Heart left ventricle (tissue), 13 donors: ENCODE data around the gene IGF2BP3.

ENCODE experiments used
- CTCF ChIP-seq, 12 donors: fragments of 200-600 bp; sonication (generic) in 4 of 12; IDR thresholded peaks; one replicate each; pipeline versions ENCODE4 v1.5.0 to v1.8.0; 2018 to 2022; ENCODE audit warnings: antibody characterized with exemption in 12 of 12, mild to moderate bottlenecking in 5 of 12
- POLR2A ChIP-seq, 2 donors: fragments of 450-650 bp; IDR thresholded peaks; one replicate each; pipeline ENCODE4 v1.6.1; 2017; ENCODE audit warnings: antibody characterized with exemption in 2 of 2, mild to moderate bottlenecking in 2 of 2, moderate library complexity in 2 of 2
- donor health status: ischemic (EF 13 %, LVEDD 7.1; RV severe dilation, severe dysfunction).
- donor health status: DM: no; HTN: yes; CAD: no.
- donor health status: DM: no; HTN: no; CAD: no.
- donor health status: ischemic (EF 25% LVEDD 6.9; RV normal size, moderate dysfunction).
- donor health status: ischemic (EF 25% LVEDD 5.7; RV mildly dilated, moderate dysfunction).
- donor health status: ischemic (EF 35%, LVEDD 5.7; RV mildly dilated, moderate dysfunction).
- donor health status: nonischemic (EF 11% LVEDD 7.7; RV severe dilation, severe dysfunction).
- donor health status: DM: yes; HTN: yes; CAD: no.
- donor health status: PGD.
- donor health status: ischemic (EF 29% LVEDD 5.4; RV normal size, mild dysfunction).
- donor health status: nonischemic (EF 23%, LVEDD 6.1; RV moderate dilation, normal function).

GRCh38 chr7:23445326-23445725 lies 25.0 kb downstream of the IGF2BP3 start:
- TF ChIP-seq CTCF (IDR thresholded peaks at IDR 0.05) (no peak), POLR2A (IDR thresholded peaks at IDR 0.05) (no peak)
